GM18951 (cell line): ENCODE data around the gene KCNMA1.

Source experiments
- POLR2A ChIP-seq: IDR thresholded peaks from 4 replicates; pipeline ENCODE4 v1.6.1; 2011; ENCODE audit warnings: mild to moderate bottlenecking; ENCODE audit not compliant: insufficient read length, insufficient read depth; ENCODE audit errors: extremely low read depth
- in situ Hi-C: fragments of 300-500 bp; cut with MboI; formaldehyde crosslinking; loops from one replicate; pipeline ENCODE4 v1.12.0; 2022; ENCODE audit warnings: low sequenced_read_pairs, mixed read lengths, inconsistent platforms; ENCODE audit not compliant: unreplicated experiment

KCNMA1 gene

GRCh38 chr10:77445547-77445946, 192.1 kb downstream of the KCNMA1 start:
- TF ChIP-seq POLR2A, result no peak
- in situ Hi-C loops, result no loop called here

GRCh38 chr10:77444041-77444440, 193.6 kb downstream of the KCNMA1 start:
- in situ Hi-C loops, result no loop called here
- no peak for TF ChIP-seq POLR2A

- in situ Hi-C loops, result no loop called here
- no peak for TF ChIP-seq POLR2A
Observed at GRCh38 chr10:77442699-77443189, 194.9 kb downstream of the KCNMA1 start.

- no peak for TF ChIP-seq POLR2A
Observed at GRCh38 chr10:77441353-77442166, 196.0 kb downstream of the KCNMA1 start.

GRCh38 chr10:77436257-77436975, 201.2 kb downstream of the KCNMA1 start:
- in situ Hi-C loops, result no loop called here
- TF ChIP-seq POLR2A, result no peak

More at GRCh38 chr10:77441353-77442166, 196.0 kb downstream of the KCNMA1 start:
- in situ Hi-C loops, result no loop called here

GRCh38 chr10:77433546-77433945, 204.1 kb downstream of the KCNMA1 start:
- in situ Hi-C loops, result no loop called here

GRCh38 chr10:77431980-77432797, 205.4 kb downstream of the KCNMA1 start:
- no peak for TF ChIP-seq POLR2A
- in situ Hi-C loops, result no loop called here

More at GRCh38 chr10:77433546-77433945, 204.1 kb downstream of the KCNMA1 start:
- TF ChIP-seq POLR2A, result no peak

- in situ Hi-C loops, result no loop called here
- no peak for TF ChIP-seq POLR2A
Observed at GRCh38 chr10:77431209-77431611, 206.4 kb downstream of the KCNMA1 start.

- no peak for TF ChIP-seq POLR2A
- in situ Hi-C loops, result no loop called here
Observed at GRCh38 chr10:77430530-77430929, 207.1 kb downstream of the KCNMA1 start.

GRCh38 chr10:77428691-77429395, 208.8 kb downstream of the KCNMA1 start:
- in situ Hi-C loops, result no loop called here
- TF ChIP-seq POLR2A, result no peak

- in situ Hi-C loops, result no loop called here
- no peak for TF ChIP-seq POLR2A
Observed at GRCh38 chr10:77424257-77424656, 213.4 kb downstream of the KCNMA1 start.
